ENCODE data around the gene LILRB3.
"Not testable (repeated sequence)": the region's sequence is repeated elsewhere in the genome, so short reads cannot be mapped to it uniquely, and the experiment has no call there.

DNA sequence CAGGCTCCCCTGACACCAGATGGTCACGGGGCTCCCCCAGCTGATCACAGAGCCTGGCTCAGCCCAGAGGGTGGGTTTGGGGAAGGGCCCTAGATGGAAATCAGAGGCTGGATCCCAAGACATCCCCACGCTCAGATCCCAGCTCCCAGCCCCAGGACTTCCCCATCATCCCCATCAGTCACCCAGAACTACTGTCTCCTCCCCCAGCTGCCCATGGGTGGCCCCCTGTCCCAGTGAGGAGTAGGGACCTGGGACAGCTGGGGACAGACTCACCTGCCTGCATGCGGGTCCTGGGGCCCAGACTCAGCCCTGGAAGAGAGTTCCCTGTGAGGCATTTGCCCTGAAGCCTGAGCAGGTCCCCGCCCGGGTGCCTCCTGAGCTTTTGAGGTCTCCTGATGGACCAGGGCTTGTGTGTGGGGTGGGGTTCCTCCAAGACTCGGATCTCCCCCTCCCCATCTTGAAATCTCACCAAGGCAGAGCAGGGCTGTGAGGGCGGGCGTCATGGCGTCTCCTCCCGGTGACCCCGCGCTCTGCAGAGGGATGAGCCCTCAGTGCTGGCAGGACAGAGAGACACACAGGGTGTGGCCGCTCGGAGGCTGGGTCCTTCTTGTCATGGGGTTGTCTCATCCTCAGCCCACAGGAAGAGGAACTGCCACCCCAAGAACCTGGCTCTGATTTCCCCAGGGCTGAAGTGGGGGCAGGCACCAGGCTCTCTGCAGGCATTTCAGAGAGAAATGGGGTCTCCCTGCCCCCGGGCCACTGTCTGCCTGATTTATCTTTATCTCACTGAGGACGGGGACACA is at the start of gene LILRB3:
- TF ChIP-seq, protein P1, sequence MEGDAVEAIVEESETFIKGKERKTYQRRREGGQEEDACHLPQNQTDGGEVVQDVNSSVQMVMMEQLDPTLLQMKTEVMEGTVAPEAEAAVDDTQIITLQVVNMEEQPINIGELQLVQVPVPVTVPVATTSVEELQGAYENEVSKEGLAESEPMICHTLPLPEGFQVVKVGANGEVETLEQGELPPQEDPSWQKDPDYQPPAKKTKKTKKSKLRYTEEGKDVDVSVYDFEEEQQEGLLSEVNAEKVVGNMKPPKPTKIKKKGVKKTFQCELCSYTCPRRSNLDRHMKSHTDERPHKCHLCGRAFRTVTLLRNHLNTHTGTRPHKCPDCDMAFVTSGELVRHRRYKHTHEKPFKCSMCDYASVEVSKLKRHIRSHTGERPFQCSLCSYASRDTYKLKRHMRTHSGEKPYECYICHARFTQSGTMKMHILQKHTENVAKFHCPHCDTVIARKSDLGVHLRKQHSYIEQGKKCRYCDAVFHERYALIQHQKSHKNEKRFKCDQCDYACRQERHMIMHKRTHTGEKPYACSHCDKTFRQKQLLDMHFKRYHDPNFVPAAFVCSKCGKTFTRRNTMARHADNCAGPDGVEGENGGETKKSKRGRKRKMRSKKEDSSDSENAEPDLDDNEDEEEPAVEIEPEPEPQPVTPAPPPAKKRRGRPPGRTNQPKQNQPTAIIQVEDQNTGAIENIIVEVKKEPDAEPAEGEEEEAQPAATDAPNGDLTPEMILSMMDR (IDR thresholded peaks at IDR 0.05), result not testable (repeated sequence)
- TF ChIP-seq POLR2AphosphoS5, POLR2A, EP300 (IDR thresholded peaks at IDR 0.05): not testable (repeated sequence)

Data from suprapubic skin (tissue), 4 donors.